ENCODE data around the gene SRPX2.

Gene SRPX2

GRCh38 chrX:100687546-100687945, 43.5 kb downstream of the SRPX2 start:
- DNase-seq: no peak
- Histone ChIP-seq H3K79me2 (ENCODE audit: insufficient read depth, low read length) (no peaks in the 10 kb centered on the region), H3K4me3 (ENCODE audit: low read depth in 1 of 2, low read length in 2 of 2) (no peak overlapping the region)

GRCh38 chrX:100695302-100695701, 51.3 kb downstream of the SRPX2 start:
- no peaks in the 10 kb centered on the region for H4K20me1 ChIP-seq (ENCODE audit: insufficient read depth, low read length)
- H3K9me3 ChIP-seq (ENCODE audit: insufficient read depth, low read length, severe bottlenecking): no peaks in the 10 kb centered on the region
- no peak for TF ChIP-seq CTCF (IDR thresholded peaks at IDR 0.05; ENCODE audit: borderline replicate concordance, extremely low read depth, low read length, poor library complexity, severe bottlenecking)
- no peak for TF ChIP-seq EZH2 (IDR thresholded peaks at IDR 0.05; ENCODE audit: borderline replicate concordance, low read depth, low read length, severe bottlenecking)
- H3K4me2 ChIP-seq (ENCODE audit: insufficient read depth, low read length): no peak overlapping the region
- H3K79me2 ChIP-seq (ENCODE audit: insufficient read depth, low read length): no peaks in the 10 kb centered on the region
- H3K27ac ChIP-seq (ENCODE audit: low read length): no peak overlapping the region
- H3K9ac ChIP-seq (ENCODE audit: low read depth, low read length): no peak overlapping the region
- DNase-seq: no peak
- H2AFZ ChIP-seq (ENCODE audit: low read depth, low read length): no peak overlapping the region
- H3K4me1 ChIP-seq (ENCODE audit: insufficient read depth, low read length): no peaks in the 10 kb centered on the region
- no peaks in the 10 kb centered on the region for H3K27me3 ChIP-seq (ENCODE audit: insufficient read depth, low read length, poor library complexity)
- H3K4me3 ChIP-seq (ENCODE audit: low read depth in 1 of 2, low read length in 2 of 2): no peak overlapping the region
- ATAC-seq (ENCODE audit: insufficient read depth, low read depth): no peak
- no peaks in the 10 kb centered on the region for H3K36me3 ChIP-seq (ENCODE audit: insufficient read depth, low read length)

More at GRCh38 chrX:100687546-100687945, 43.5 kb downstream of the SRPX2 start:
- Histone ChIP-seq H3K9ac (ENCODE audit: low read depth, low read length) (no peak overlapping the region), H3K36me3 (ENCODE audit: insufficient read depth, low read length) (no peaks in the 10 kb centered on the region), H2AFZ (ENCODE audit: low read depth, low read length) (no peak overlapping the region), H3K4me1 (ENCODE audit: insufficient read depth, low read length) (no peaks in the 10 kb centered on the region), H3K27ac (ENCODE audit: low read length) (no peak overlapping the region), H3K4me2 (ENCODE audit: insufficient read depth, low read length) (no peak overlapping the region), H3K9me3 (ENCODE audit: insufficient read depth, low read length, severe bottlenecking) (no peaks in the 10 kb centered on the region), H3K27me3 (ENCODE audit: insufficient read depth, low read length, poor library complexity) (no peaks in the 10 kb centered on the region), H4K20me1 (ENCODE audit: insufficient read depth, low read length) (no peaks in the 10 kb centered on the region)
- TF ChIP-seq CTCF (IDR thresholded peaks at IDR 0.05; ENCODE audit: borderline replicate concordance, extremely low read depth, low read length, poor library complexity, severe bottlenecking) (no peak), EZH2 (IDR thresholded peaks at IDR 0.05; ENCODE audit: borderline replicate concordance, low read depth, low read length, severe bottlenecking) (no peak)
- ATAC-seq (ENCODE audit: insufficient read depth, low read depth): no peak

GRCh38 chrX:100695991-100696390, 52.0 kb downstream of the SRPX2 start:
- no peak overlapping the region for H3K4me3 ChIP-seq (ENCODE audit: low read depth in 1 of 2, low read length in 2 of 2)
- H2AFZ ChIP-seq (ENCODE audit: low read depth, low read length): no peak overlapping the region
- no peak overlapping the region for H3K9ac ChIP-seq (ENCODE audit: low read depth, low read length)
- no peak for DNase-seq
- H3K27me3 ChIP-seq (ENCODE audit: insufficient read depth, low read length, poor library complexity): no peaks in the 10 kb centered on the region
- H3K27ac ChIP-seq (ENCODE audit: low read length): no peak overlapping the region
- no peak for ATAC-seq (ENCODE audit: insufficient read depth, low read depth)
- H3K79me2 ChIP-seq (ENCODE audit: insufficient read depth, low read length): no peaks in the 10 kb centered on the region
- TF ChIP-seq CTCF (IDR thresholded peaks at IDR 0.05; ENCODE audit: borderline replicate concordance, extremely low read depth, low read length, poor library complexity, severe bottlenecking): no peak
- TF ChIP-seq EZH2 (IDR thresholded peaks at IDR 0.05; ENCODE audit: borderline replicate concordance, low read depth, low read length, severe bottlenecking): no peak
- no peaks in the 10 kb centered on the region for H3K9me3 ChIP-seq (ENCODE audit: insufficient read depth, low read length, severe bottlenecking)
- no peaks in the 10 kb centered on the region for H4K20me1 ChIP-seq (ENCODE audit: insufficient read depth, low read length)
- no peaks in the 10 kb centered on the region for H3K4me1 ChIP-seq (ENCODE audit: insufficient read depth, low read length)
- H3K4me2 ChIP-seq (ENCODE audit: insufficient read depth, low read length): no peak overlapping the region
- no peaks in the 10 kb centered on the region for H3K36me3 ChIP-seq (ENCODE audit: insufficient read depth, low read length)

Data from DND-41 (cell line).